ENCODE data around the gene TRIM47.

The TRIM47 gene

GRCh38 chr17:75832164-75832651 is 46.2 kb downstream of the TRIM47 start:
- DNase-seq (ENCODE audit: low spot score), result peak; percentile 91

DNA sequence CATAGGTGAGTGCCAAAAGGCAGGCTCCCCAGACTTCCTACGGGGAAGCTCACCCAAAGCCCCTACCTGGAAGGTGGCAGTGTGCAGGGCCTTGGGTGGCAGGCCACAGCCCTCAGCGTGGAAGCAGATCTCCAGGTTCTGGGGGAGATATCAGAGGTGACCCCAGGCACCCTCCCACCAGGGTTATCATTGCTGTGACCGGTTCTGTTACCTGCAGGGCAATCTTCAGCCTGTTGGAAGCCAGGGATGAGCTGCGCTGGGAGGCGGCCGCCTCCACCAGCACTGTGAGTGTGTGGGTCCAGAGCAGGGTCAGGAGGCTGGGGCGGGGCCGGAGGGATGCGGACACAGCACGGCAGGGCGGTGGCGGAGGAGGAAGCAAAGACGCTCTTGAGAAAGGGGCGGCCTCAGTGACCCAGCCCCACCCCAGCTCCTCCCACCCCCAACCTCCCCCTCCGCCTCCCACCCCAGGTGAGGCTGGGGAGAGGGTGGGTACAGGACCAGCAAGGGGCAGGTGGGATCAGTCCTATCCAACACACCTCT is 47.3 kb downstream of the TRIM47 start:
- no peak for DNase-seq (ENCODE audit: low spot score)

- no peak for DNase-seq (ENCODE audit: low spot score)
Measured at GRCh38 chr17:75830164-75831031, 48.0 kb downstream of the TRIM47 start.

DNA sequence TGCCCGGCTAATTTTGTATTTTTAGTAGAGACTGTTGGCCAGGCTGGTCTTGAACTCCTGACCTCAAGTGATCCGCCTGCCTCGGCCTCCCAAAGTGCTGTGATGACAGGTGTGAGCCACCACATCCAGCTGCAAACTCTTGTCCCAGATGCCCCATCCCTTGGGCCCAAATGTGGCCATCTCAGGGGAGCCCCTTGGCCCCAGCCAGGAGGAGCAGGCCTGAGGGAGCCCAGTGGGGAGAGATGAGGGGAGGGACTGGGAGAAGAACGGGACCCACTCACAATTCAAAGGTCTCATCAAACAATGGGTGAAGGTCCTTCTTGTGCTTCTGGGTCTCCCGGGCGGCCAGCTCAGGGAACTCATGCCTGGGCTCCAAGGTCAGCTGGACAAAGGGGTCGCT is 48.6 kb downstream of the TRIM47 start:
- no peak for DNase-seq (ENCODE audit: low spot score)

DNA sequence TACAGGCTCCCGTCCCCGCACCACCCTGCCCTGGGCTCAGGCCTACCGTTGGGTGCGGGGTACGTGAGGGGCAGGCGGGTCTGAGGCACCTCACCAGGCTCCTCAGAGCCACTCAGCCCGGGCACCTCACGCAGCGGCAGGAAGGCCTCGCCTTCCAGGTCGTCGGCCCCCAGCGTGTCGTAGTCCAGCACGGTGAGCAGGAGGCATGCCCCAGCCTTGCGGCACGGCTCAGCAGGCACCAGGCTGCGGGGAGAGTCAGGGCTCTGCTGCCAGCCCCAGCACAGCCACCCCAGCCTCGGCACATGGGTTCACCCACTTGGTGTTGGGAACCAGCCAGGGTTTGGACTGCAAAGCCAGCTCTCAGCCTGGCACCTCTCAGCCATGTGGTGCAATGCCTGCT is 49.6 kb downstream of the TRIM47 start:
- DNase-seq (ENCODE audit: low spot score), result no peak

- no peak for DNase-seq (ENCODE audit: low spot score)
Measured at GRCh38 chr17:75828076-75828400, 50.3 kb downstream of the TRIM47 start.

- DNase-seq (ENCODE audit: low spot score), result peak; percentile 85
Measured at GRCh38 chr17:75827308-75828075, 50.9 kb downstream of the TRIM47 start.

DNA sequence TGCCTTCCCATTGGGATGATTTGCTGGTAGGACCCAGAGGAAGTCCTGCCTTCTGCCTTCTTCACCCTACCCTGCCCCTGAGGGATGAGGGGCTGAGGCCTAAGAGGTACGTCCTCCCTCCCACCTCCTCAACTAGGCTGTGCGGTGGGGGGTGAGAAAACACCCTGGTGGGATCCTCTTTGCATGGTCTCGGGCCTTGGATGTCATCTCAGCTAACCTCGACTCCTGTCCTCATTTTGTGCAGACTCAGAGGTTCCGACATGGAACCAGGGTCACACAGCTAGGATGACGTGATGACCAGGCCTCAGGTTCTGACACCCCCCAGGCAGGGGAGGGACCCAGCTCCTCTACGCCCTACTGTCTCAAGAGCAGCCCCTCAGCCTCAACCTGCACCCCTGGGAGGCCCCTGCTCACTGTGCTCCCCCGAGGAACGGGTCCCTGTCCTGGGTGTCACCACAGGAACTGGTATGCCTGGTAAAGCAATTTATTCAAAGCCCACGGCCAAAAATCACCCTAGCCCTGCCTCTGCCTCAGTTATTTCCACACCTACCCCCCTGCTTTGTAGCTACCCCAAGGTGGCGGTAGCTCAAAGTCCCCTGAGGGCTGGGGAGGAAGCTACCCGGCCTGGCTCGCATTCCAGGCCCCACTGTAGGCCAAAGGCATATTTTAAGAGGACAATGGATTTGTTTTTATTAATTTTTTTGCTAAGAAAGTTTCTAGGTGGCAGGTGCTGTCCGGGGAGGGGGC is 51.6 kb downstream of the TRIM47 start:
- no peak for DNase-seq (ENCODE audit: low spot score)

GRCh38 chr17:75825748-75826370 is 52.5 kb downstream of the TRIM47 start:
- no peak for DNase-seq (ENCODE audit: low spot score)

DNA sequence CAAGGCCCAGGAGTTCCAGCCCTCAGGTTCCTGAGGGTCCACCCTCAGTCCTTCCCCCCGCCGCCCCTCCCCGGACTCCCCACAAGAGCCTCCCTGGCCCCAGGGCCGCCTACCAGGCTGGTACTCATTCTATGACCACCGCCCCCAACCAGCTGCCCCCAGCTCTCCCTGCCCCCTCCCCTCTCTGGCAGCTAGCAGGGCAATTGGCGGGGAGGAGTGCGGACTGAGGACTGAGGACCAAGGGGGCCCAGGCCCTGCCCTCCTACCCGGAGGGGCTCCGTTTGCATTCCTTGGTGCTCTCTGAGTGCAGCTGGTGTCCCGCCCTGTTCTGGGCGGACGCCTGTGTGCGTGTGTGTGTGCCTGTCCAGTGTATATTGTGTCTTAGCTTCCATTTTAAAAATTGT is 53.2 kb downstream of the TRIM47 start:
- DNase-seq (ENCODE audit: low spot score), result no peak

DNA sequence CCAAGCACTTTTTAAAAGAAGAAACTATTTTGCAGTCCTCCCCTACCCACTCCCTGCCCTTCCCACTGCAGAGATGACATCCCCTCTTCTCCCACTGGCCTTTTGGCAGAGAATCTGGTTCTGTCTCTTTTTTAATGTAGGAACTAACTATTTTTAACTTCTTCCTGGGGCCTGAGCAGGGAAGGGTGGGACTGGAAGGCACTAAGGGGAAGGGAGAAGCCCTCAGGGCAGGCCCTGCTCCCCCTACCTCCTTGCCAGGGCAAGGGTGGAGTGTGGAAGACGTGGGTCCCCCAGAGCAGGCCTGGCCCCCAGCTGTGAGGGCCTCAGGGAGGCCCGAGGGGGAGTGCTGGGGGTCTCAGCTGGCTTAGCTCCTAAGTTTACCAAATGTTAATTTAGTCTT is 53.7 kb downstream of the TRIM47 start:
- DNase-seq (ENCODE audit: low spot score), result no peak

Data from AG08395 (cell line).